HFF-Myc (cell line): Measurements from ENCODE around the gene PFDN5.
A peak's percentile ranks its signal among the peaks of the same experiment; 100 is the strongest.

Experiments used
- DNase-seq: peaks from one replicate; pipeline ENCODE4 v3.0.0-alpha.2; 2011; ENCODE audit warnings: low read depth; ENCODE audit errors: extremely low read depth
- H3K4me3 ChIP-seq: replicated peaks from 2 replicates; pipeline ENCODE4 v1.5.1; 2011; ENCODE audit warnings: low read depth, mild to moderate bottlenecking, control low read depth, low read length
- CTCF ChIP-seq: IDR thresholded peaks from 2 replicates; pipeline ENCODE4 v1.5.1; 2012; ENCODE audit warnings: mild to moderate bottlenecking, low read depth, low read length, control low read depth; ENCODE audit errors: missing control alignments

The PFDN5 gene

GRCh38 chr12:53298164-53298563 lies 2.8 kb downstream of the PFDN5 start:
- DNase-seq, result no peak
- no peak for TF ChIP-seq CTCF
- 0 out of 2 replicates have a peak overlapping the region, but pooled peaks have one; percentile 2 for H3K4me3 ChIP-seq

GRCh38 chr12:53299101-53299453 lies 3.7 kb downstream of the PFDN5 start:
- TF ChIP-seq CTCF, result no peak
- DNase-seq, result no peak
- peak overlapping the region; percentile 66 for H3K4me3 ChIP-seq

GRCh38 chr12:53299454-53300180 lies 4.3 kb downstream of the PFDN5 start, which contains the start of gene MYG1:
Gene MYG1, plus strand, starts transcription at chr12:53299695. Its CDS starts 43 bp downstream, at chr12:53299738.
- peak; percentile 15 for TF ChIP-seq CTCF
- H3K4me3 ChIP-seq, result peak within 1 kb of the TSS; percentile 66
- DNase-seq, result peak; percentile 81

GRCh38 chr12:53300187-53300586 lies 4.8 kb downstream of the PFDN5 start:
- DNase-seq, result no peak
- peak overlapping the region; percentile 66 for H3K4me3 ChIP-seq
- no peak for TF ChIP-seq CTCF

- no peak overlapping the region for H3K4me3 ChIP-seq
- no peak for TF ChIP-seq CTCF
- DNase-seq, result no peak
Measured at GRCh38 chr12:53302903-53303302, 7.6 kb downstream of the PFDN5 start.

- DNase-seq, result no peak
- no peak for TF ChIP-seq CTCF
- no peak overlapping the region for H3K4me3 ChIP-seq
Measured at GRCh38 chr12:53306826-53307225, 11.5 kb downstream of the PFDN5 start.

- no peak overlapping the region for H3K4me3 ChIP-seq
- no peak for TF ChIP-seq CTCF
- DNase-seq, result no peak
Measured at GRCh38 chr12:53308276-53308675, 12.9 kb downstream of the PFDN5 start.
